ENCODE measurements around the gene NAALADL1. TPM values are rescaled to one million over a fixed set of nuclear protein-coding genes. Genes with fewer than 3 reads are reported as not detected.

NAALADL1 gene
- total RNA-seq, 4 donors from 2014 or later, result 13.8 to 105 (median 75.6) TPM; not detected in 1

- peak overlapping the region; percentile 0 to 63 (median 46) for H3K4me3 ChIP-seq
- no peaks in the 10 kb centered on the region for H3K27me3 ChIP-seq
- H3K9me3 ChIP-seq, result no peaks in the 10 kb centered on the region
- peaks cover 22 to 51% (median 38%) of the 10 kb centered on the region in 4 donors for H3K4me1 ChIP-seq
- peak overlapping the region; percentile 75 to 89 (median 88) for H3K27ac ChIP-seq
- in situ Hi-C loops (cut with MboI; ENCODE audit: low pct_ligation_motif_present in 1 of 4, low pct_unique_long_range_greater_than_20kb in 1 of 4, low sequenced_read_pairs in 3 of 4), result no loop called here
- WGBS, 2 donors (ENCODE audit: low coverage in 1 of 2), result 24 to 39% methylated on average over 9 to 11 of the region's 11 CpGs
- peaks cover 0 to 10% (median 0%) of the 10 kb centered on the region in 4 donors for H3K36me3 ChIP-seq
- TF ChIP-seq CTCF (IDR thresholded peaks at IDR 0.05) (no peak), POLR2AphosphoS5 (IDR thresholded peaks at IDR 0.05) (no peak), POLR2A (IDR thresholded peaks at IDR 0.05) (no peak), EP300 (IDR thresholded peaks at IDR 0.05; ENCODE audit: low read depth) (no peak)
- no peak for DNase-seq
- intact Hi-C loops (cut with DNase I; ENCODE audit: low total_unique reads), result loop anchor here (5.0 kb wide), 1 partner anchor 69 kb away; no protein-coding TSS in a partner anchor
Observed at GRCh38 chr11:64996327-64996709, 62.0 kb downstream of the NAALADL1 start.

Small RNA genes lying within 50 kb of the gene (small RNA-seq; reads per million reads assigned to genes)
- 0 to 0.55 (median 0.13) reads per million in 4 donors for gene MIR6879
- 0 reads per million in 4 donors for gene SNX15

Other genes starting within 250 kb of the NAALADL1 start
- gene MEN1, start 248.0 kb downstream of the NAALADL1 start, total RNA-seq, result 10 to 100 TPM; 19.5 to 30.3 (median 25.4) TPM
- gene CDC42BPG, start 213.9 kb downstream of the NAALADL1 start, total RNA-seq, result 10 to 100 TPM; 32.6 to 82.3 (median 46.9) TPM
- 100 to 1,000 TPM in 2 of 4 donors, 10 to 100 TPM in 2; 67.9 to 202 (median 116) TPM for gene EHD1, start 179.9 kb downstream of the NAALADL1 start, total RNA-seq
- 10 to 100 TPM; 30.1 to 82.3 (median 46.4) TPM for gene ATG2A, start 141.3 kb downstream of the NAALADL1 start, total RNA-seq
- 10 to 100 TPM; 16.7 to 38.1 (median 26.8) TPM for gene PPP2R5B, start 133.9 kb downstream of the NAALADL1 start, total RNA-seq
- gene GPHA2, start 122.7 kb downstream of the NAALADL1 start, total RNA-seq, result 1 to 10 TPM in 1 of 4 donors, not detected in 3; 6.0 TPM
- not detected for gene MAJIN, start 86.4 kb downstream of the NAALADL1 start, total RNA-seq
- 10 to 100 TPM in 3 of 4 donors, 1 to 10 TPM in 1; 4.0 to 13.9 (median 11.2) TPM for gene BATF2, start 61.6 kb downstream of the NAALADL1 start, total RNA-seq
- 100 to 1,000 TPM in 1 of 4 donors, 10 to 100 TPM in 3; 28.4 to 147 (median 85.8) TPM for gene ARL2, start 44.4 kb downstream of the NAALADL1 start, total RNA-seq
- 10 to 100 TPM in 3 of 4 donors, 1 to 10 TPM in 1; 1.9 to 53.3 (median 35.9) TPM for gene SNX15, start 31.1 kb downstream of the NAALADL1 start, total RNA-seq
- gene SAC3D1, start 17.3 kb downstream of the NAALADL1 start, total RNA-seq, result 100 to 1,000 TPM in 1 of 4 donors, 10 to 100 TPM in 2, 1 to 10 TPM in 1; 3.7 to 105 (median 12.9) TPM
- 1 to 10 TPM in 3 of 4 donors, not detected in 1; 1.9 to 2.6 (median 2.5) TPM for gene CDCA5, start 25.5 kb upstream of the NAALADL1 start, total RNA-seq
- gene ZFPL1, start 25.7 kb upstream of the NAALADL1 start, total RNA-seq, result 100 to 1,000 TPM in 1 of 4 donors, 10 to 100 TPM in 3; 44.5 to 105 (median 64.2) TPM
- gene VPS51, start 37.7 kb upstream of the NAALADL1 start, total RNA-seq, result 100 to 1,000 TPM; 252 to 560 (median 437) TPM
- 10 to 100 TPM; 29.4 to 59.5 (median 42.3) TPM for gene TM7SF2, start 53.3 kb upstream of the NAALADL1 start, total RNA-seq
- 10 to 100 TPM in 3 of 4 donors, 1 to 10 TPM in 1; 9.6 to 40.8 (median 12.2) TPM for gene ZNHIT2, start 59.1 kb upstream of the NAALADL1 start, total RNA-seq
- gene FAU, start 63.6 kb upstream of the NAALADL1 start, total RNA-seq, result 100 to 1,000 TPM; 594 to 986 (median 662) TPM
- gene MRPL49, start 63.8 kb upstream of the NAALADL1 start, total RNA-seq, result 100 to 1,000 TPM in 1 of 4 donors, 10 to 100 TPM in 3; 10.5 to 119 (median 60.9) TPM
- gene SYVN1, start 76.0 kb upstream of the NAALADL1 start, total RNA-seq, result 10 to 100 TPM; 20.5 to 72.6 (median 51.9) TPM
- not detected for gene SPDYC, start 111.7 kb upstream of the NAALADL1 start, total RNA-seq
- gene CAPN1, start 123.4 kb upstream of the NAALADL1 start, total RNA-seq, result 1,000 to 10,000 TPM in 1 of 4 donors, 100 to 1,000 TPM in 3; 211 to 1,179 (median 376) TPM
- 10 to 100 TPM in 1 of 4 donors, 1 to 10 TPM in 3; 3.0 to 17.5 (median 6.2) TPM for gene POLA2, start 203.4 kb upstream of the NAALADL1 start, total RNA-seq

Data from transverse colon (tissue), 4 donors.